Thyroid gland (tissue), 4 donors: ENCODE data around the gene PPAT.

Source experiments
- CTCF ChIP-seq, 6 experiments: fragments of 200-600 bp in 3 of 6; fragments of 450-650 bp in 3 of 6; sonication (generic) in 3 of 6; IDR thresholded peaks; one replicate each; pipeline ENCODE4 v1.5.1; 2016 to 2019; ENCODE audit warnings: antibody characterized with exemption in 6 of 6, mild to moderate bottlenecking in 2 of 6, inconsistent platforms in 1 of 6, moderate library complexity in 1 of 6
- POLR2A ChIP-seq, 2 donors: fragments of 450-650 bp; IDR thresholded peaks; one replicate each; pipeline ENCODE4 v1.6.1; 2017; ENCODE audit warnings: antibody characterized with exemption in 2 of 2, mild to moderate bottlenecking in 2 of 2, moderate library complexity in 1 of 2

GRCh38 chr4:56467284-56468096 lies 32.1 kb upstream of the PPAT start, which contains the start of gene SRP72:
- TF ChIP-seq CTCF (IDR thresholded peaks at IDR 0.05) (no peak), POLR2A (IDR thresholded peaks at IDR 0.05) (peak; percentile 10 to 86)
